GM12873 (cell line): Measurements from ENCODE around the gene AMZ1.

ENCODE experiments used
- TF ChIP-seq, protein P1 (sequence below): IDR thresholded peaks from 2 replicates; pipeline ENCODE4 v1.5.1; 2012; ENCODE audit warnings: low read depth, mild to moderate bottlenecking, moderate library complexity, low read length, control low read depth; ENCODE audit not compliant: insufficient read depth; ENCODE audit errors: missing control alignments

AMZ1 gene

DNA sequence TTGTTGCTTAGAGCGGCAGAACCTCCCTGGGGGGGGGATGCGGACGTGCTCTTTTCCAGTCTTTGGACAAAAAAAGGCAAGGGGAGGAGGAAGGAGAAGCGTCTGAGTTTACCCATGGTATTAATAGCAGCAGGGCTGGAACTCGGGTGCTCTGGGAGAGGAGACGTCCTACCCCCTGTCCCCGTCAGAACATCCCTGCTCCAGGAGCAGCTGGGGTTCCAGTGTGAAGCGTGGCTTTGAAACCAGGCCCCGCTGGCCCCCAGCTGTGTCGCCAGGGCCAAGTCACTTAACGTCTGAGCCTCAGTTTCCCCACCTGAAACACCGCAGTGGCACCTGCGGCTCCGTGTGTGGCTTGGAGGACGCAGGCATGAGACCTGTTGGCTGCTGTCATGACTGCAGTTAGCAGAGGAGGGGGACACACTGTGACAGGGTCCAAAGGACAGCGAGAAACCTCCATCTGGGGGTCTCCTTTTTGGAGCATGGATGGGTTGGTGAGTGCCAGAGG lies 1.4 kb downstream of the AMZ1 start:
- TF ChIP-seq, protein P1, sequence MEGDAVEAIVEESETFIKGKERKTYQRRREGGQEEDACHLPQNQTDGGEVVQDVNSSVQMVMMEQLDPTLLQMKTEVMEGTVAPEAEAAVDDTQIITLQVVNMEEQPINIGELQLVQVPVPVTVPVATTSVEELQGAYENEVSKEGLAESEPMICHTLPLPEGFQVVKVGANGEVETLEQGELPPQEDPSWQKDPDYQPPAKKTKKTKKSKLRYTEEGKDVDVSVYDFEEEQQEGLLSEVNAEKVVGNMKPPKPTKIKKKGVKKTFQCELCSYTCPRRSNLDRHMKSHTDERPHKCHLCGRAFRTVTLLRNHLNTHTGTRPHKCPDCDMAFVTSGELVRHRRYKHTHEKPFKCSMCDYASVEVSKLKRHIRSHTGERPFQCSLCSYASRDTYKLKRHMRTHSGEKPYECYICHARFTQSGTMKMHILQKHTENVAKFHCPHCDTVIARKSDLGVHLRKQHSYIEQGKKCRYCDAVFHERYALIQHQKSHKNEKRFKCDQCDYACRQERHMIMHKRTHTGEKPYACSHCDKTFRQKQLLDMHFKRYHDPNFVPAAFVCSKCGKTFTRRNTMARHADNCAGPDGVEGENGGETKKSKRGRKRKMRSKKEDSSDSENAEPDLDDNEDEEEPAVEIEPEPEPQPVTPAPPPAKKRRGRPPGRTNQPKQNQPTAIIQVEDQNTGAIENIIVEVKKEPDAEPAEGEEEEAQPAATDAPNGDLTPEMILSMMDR = no peak

DNA sequence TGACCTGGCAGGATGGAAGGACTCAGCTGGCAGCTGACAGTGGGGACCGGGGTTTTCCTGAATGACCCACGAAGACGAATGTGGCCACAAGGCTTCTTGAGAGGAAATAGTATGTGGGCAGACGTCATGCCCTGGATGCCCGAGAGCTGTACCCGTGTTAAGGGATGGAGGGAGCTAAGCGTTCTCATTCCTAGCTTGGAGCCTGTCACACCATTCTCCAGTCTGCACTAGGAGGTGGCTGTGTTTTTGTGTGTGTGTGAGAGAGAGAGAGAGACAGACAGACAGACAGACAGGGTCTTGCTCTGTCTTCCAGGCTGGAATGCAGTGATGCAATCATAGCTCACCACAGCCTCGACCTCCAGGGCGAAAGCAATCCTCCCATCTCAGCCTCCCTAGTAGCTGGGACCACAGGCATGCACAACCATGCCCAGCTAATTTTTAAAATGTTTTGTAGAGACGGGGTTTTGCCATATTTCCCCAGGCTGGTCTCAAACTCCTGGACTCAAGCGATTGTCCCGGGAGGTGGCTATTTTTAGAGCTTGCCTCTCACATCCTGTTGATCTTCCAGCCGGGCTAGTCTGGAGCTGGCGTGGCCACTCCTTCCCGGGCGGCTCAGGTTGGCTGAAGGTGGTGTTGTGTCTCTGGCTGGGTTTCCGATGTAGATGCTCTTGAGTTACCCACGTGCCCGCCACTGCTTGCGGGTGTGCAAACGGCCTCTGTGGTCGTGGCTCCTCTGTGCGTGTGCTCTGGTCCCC lies 2.1 kb downstream of the AMZ1 start:
- TF ChIP-seq, protein P1 = no peak

DNA sequence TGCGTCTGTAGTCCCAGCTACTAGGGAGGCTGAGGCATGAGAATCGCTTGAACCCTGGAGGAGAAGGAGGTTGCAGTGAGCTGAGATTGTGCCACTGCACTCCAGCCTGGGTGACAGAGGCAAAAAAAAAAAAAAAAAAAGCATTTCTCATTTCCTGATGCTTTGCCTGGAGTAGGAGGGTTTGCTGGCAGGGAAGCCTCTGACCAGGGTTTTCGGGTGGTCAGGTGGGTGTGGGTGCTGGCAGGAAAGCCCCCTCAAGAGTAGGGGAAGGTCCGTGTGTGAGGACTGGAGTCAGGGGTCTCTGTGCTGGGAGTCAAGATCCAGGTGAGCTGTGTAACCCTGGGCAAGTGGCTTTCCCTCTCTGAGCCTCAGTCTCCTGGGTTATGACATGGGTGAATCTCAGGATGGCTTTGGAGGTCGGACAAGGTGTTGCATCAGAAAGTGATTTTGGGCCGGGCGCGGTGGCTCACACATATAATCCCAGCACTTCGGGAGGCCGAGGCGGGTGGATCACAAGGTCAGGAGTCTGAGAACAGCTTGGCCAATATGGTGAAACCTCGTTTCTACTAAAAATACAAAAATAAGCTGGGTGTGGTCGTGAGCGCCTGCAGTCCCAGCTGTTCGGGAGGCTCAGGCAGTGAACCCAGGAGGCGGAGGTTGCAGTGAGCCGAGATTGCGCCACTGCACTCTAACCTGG lies 3.2 kb downstream of the AMZ1 start:
- TF ChIP-seq, protein P1 = no peak

DNA sequence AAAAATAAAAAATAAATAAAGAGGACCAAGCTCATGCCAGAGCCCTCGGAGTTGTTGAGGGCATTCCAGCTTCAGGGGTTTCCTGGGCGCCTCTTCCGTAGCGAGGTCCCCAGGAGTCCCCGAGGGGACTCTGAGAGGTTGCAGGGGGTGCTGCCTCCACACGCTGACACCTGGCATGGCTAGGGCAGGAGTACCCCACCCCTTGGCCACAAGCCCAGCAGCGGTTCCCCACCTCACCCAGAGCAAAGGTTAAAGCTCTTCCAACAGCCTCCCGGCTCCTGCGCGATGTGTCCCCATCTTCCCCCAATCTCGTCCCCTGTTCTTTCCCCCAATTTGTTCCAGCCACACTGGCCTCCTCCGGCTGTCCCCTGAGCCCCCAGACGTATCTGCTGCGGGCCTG lies 4.5 kb downstream of the AMZ1 start:
- TF ChIP-seq, protein P1 = no peak

DNA sequence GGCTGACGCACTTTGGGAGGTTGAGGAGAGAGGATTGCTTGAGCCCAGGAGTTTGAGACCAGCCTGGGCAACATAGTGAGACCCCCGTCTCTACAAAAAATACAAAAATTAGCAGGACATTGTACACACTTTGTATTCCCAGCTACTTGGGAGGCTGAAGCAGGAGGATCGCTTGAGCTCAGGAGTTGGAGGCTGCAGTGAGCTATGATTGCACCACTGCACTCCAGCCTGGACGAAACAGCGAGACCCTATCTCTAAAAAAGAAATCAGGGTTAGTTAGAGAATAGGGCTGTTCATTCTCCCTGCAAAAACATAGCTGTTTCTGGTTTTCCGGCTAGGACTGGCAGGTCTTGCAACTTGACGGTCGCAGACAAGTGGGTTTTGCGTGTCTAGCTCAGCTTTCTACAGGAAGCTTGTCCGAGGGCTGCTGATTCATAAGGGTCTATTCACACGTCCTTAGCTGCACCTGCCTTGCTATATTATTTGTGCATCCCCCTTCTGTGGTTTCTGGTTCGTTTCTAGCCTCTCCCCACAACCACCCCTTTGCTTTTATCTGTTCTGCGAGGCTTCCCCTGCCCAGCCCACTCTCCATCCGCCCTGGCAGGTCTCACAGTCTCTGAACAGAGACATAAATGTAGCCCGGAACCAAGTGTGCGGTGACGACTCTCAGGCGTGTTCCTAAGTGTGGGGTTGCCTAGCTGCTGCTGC lies 10.7 kb downstream of the AMZ1 start:
- TF ChIP-seq, protein P1 = no peak

DNA sequence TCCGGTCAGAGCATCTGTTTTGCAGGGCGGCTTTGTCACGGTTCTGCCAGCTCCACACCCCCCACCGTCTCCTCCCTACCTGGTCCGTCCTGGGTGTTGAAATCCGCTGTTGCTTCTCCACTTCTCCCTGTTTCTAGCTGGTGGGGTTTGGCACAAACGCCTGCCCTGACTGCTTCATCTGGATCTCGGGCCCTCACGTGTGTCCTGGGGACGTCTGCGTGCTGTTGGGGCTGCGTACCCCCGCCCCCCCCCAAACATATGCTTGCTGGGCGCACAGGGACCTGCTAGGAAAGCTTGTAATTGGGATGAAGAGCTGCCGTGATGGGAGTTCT lies 11.3 kb downstream of the AMZ1 start:
- TF ChIP-seq, protein P1 = no peak
